ENCODE measurements around the gene OTC. TPM values are rescaled to one million over a fixed set of nuclear protein-coding genes. Genes with fewer than 3 reads are reported as not detected.

The OTC gene
- total RNA-seq, 1 experiment from 2014 or later = not detected

GRCh38 chrX:38318196-38318595, 34.2 kb upstream of the OTC start:
- Histone ChIP-seq H3K9me2 (ENCODE audit: insufficient read depth) (no peaks in the 10 kb centered on the region), H3K4me1 (replicated peaks; ENCODE audit: insufficient read depth) (no peaks in the 10 kb centered on the region), H3K9me3 (ENCODE audit: insufficient read depth, low read depth) (no peaks in the 10 kb centered on the region), H4K20me1 (ENCODE audit: insufficient read depth) (no peaks in the 10 kb centered on the region), H3K27ac (no peak overlapping the region), H3K4me3 (no peak overlapping the region), H3K36me3 (ENCODE audit: low read depth) (no peaks in the 10 kb centered on the region), H3K4me2 (no peak overlapping the region), H3K27me3 (ENCODE audit: insufficient read depth, low read depth) (no peaks in the 10 kb centered on the region), H3F3A (ENCODE audit: insufficient read depth, low read depth) (no peaks in the 10 kb centered on the region), H3K79me2 (ENCODE audit: low read depth) (no peaks in the 10 kb centered on the region), H2AFZ (no peak overlapping the region)
- intact Hi-C loops (cut with micrococcal nuclease; ENCODE audit: unreplicated experiment) = no loop called here
- CTCF ChIA-PET = no interaction called here
- no peak for TF ChIP-seq EZH2 (IDR thresholded peaks at IDR 0.05; ENCODE audit: low read depth)
- no peak for TF ChIP-seq CTCF (conservative IDR thresholded peaks at IDR 0.05)
- POLR2A ChIA-PET (ENCODE audit: unreplicated experiment) = no interaction called here
- no peak for DNase-seq
- BruUV-seq (replicated peaks) = no TSS peak

GRCh38 chrX:38318606-38319005, 33.8 kb upstream of the OTC start:
- H4K20me1 ChIP-seq (ENCODE audit: insufficient read depth) = no peaks in the 10 kb centered on the region
- no peaks in the 10 kb centered on the region for H3K36me3 ChIP-seq (ENCODE audit: low read depth)
- BruUV-seq (replicated peaks) = no TSS peak
- CTCF ChIA-PET = no interaction called here
- no peaks in the 10 kb centered on the region for H3K9me2 ChIP-seq (ENCODE audit: insufficient read depth)
- H3K27me3 ChIP-seq (ENCODE audit: insufficient read depth, low read depth) = no peaks in the 10 kb centered on the region
- no peaks in the 10 kb centered on the region for H3F3A ChIP-seq (ENCODE audit: insufficient read depth, low read depth)
- no peaks in the 10 kb centered on the region for H3K9me3 ChIP-seq (ENCODE audit: insufficient read depth, low read depth)
- no peak for DNase-seq
- no peak overlapping the region for H3K4me2 ChIP-seq
- intact Hi-C loops (cut with micrococcal nuclease; ENCODE audit: unreplicated experiment) = no loop called here
- no peaks in the 10 kb centered on the region for H3K4me1 ChIP-seq (replicated peaks; ENCODE audit: insufficient read depth)
- no peak overlapping the region for H3K27ac ChIP-seq
- H3K4me3 ChIP-seq = no peak overlapping the region
- no peak overlapping the region for H2AFZ ChIP-seq
- POLR2A ChIA-PET (ENCODE audit: unreplicated experiment) = no interaction called here
- TF ChIP-seq EZH2 (IDR thresholded peaks at IDR 0.05; ENCODE audit: low read depth) = no peak
- TF ChIP-seq CTCF (conservative IDR thresholded peaks at IDR 0.05) = no peak
- no peaks in the 10 kb centered on the region for H3K79me2 ChIP-seq (ENCODE audit: low read depth)

GRCh38 chrX:38320819-38321218, 31.6 kb upstream of the OTC start:
- Histone ChIP-seq H3K27ac (no peak overlapping the region), H4K20me1 (ENCODE audit: insufficient read depth) (no peaks in the 10 kb centered on the region), H3K9me3 (ENCODE audit: insufficient read depth, low read depth) (no peaks in the 10 kb centered on the region), H3K4me3 (no peak overlapping the region), H3K4me1 (replicated peaks; ENCODE audit: insufficient read depth) (no peaks in the 10 kb centered on the region), H3K4me2 (no peak overlapping the region), H3K36me3 (ENCODE audit: low read depth) (no peaks in the 10 kb centered on the region), H3F3A (ENCODE audit: insufficient read depth, low read depth) (no peaks in the 10 kb centered on the region), H2AFZ (no peak overlapping the region), H3K79me2 (ENCODE audit: low read depth) (no peaks in the 10 kb centered on the region), H3K27me3 (ENCODE audit: insufficient read depth, low read depth) (no peaks in the 10 kb centered on the region), H3K9me2 (ENCODE audit: insufficient read depth) (no peaks in the 10 kb centered on the region)
- no TSS peak for BruUV-seq (replicated peaks)
- POLR2A ChIA-PET (ENCODE audit: unreplicated experiment) = no interaction called here
- intact Hi-C loops (cut with micrococcal nuclease; ENCODE audit: unreplicated experiment) = no loop called here
- DNase-seq = no peak
- TF ChIP-seq CTCF (conservative IDR thresholded peaks at IDR 0.05) (no peak), EZH2 (IDR thresholded peaks at IDR 0.05; ENCODE audit: low read depth) (no peak)
- CTCF ChIA-PET = no interaction called here
